NCI-H2227 (cell line): ENCODE results near the gene HINT3.
A peak's percentile ranks its signal among the peaks of the same experiment; 100 is the strongest.
"Not testable (repeated sequence)": the region's sequence is repeated elsewhere in the genome, so short reads cannot be mapped to it uniquely, and the experiment has no call there.

Source experiments
- DNase-seq: peaks from one replicate; lab custom pipeline; 2025; ENCODE audit not compliant: unreplicated experiment; lab: John Stamatoyannopoulos, UW

Gene HINT3

DNA sequence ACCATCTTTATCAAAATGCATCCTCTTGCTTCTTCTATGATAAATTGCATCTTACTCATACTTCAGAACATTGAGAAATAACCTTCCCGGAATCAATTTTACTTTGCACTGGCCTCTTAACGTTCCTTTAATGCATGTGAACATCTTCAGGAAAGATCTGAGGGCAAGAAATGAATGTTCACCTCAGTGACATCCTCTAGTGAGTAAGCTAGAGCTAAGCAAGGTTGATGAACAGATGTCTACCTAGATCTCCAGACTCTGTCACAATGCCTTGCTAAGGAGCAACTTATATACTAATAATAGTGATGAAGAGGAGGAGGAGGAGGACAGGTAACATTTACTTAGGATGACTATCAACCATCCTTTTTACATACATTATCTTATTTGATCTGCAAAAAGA, 16.8 kb upstream of the HINT3 start:
- DNase-seq, result no peak

- no peak for DNase-seq
Measured at GRCh38 chr6:125940247-125941041, 16.1 kb upstream of the HINT3 start.

DNA sequence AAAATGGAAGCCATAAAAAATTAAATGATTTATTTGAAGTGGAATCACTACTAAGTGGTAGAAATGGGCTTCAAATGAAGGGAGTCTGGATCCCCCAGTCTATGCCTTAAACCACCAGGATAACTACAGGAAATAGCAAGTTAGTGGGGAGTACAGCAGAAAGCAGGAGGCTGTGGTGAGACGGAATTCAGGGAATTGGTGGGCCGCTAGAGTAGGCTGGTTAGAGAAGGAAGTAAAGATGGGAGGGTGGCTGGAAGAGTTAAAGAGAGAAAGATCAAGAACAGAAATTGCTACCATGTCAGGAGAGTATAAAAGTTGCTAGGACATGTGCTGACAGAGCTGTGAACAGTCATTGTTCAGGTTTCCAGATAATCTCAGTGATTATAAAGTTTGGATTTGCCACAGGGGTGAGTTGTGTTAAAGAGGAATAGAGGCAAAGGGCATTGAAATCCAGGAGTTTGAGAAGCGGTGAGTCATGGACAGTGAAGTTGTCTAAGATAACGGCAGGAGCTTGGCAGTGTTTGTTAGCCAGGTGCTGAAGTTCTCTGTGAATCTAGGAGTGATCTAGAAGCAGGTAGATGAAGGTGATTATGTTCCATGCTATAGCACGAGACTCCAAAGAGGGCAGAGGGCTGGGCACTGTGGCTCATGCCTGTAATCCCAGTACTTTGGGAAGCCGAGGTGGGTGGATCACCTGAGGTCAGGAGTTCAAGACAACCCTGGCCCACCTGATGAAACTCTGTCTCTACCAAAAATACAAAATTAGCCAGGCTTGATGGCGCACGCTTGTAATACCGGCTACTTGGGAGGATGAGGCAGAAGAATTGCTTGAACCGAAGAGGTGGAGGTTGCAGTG, 13.7 kb upstream of the HINT3 start:
- DNase-seq, result no peak

- DNase-seq, result no peak
Measured at GRCh38 chr6:125943528-125944433, 12.8 kb upstream of the HINT3 start.

- DNase-seq, result no peak
Measured at GRCh38 chr6:125944434-125944816, 12.1 kb upstream of the HINT3 start.

DNA sequence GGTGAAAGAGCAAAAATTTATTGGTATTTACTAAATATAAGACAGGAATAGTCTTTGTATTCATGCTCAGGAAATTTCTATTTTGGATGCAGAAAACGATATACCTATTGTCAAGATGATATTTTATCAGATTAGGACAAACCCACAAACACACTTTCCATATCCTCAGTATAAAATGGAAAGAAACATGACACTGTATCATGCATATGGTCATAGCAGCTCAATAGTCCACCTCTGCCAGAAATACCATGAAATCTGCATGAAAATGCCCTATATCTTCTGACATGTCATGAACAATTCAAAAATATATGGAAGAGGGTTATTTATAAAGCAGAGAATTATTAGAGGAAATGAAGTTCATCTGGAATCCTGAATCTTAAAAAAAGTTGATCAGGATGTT, 11.7 kb upstream of the HINT3 start:
- DNase-seq, result no peak

GRCh38 chr6:125945378-125946141, 11.0 kb upstream of the HINT3 start:
- no peak for DNase-seq

DNA sequence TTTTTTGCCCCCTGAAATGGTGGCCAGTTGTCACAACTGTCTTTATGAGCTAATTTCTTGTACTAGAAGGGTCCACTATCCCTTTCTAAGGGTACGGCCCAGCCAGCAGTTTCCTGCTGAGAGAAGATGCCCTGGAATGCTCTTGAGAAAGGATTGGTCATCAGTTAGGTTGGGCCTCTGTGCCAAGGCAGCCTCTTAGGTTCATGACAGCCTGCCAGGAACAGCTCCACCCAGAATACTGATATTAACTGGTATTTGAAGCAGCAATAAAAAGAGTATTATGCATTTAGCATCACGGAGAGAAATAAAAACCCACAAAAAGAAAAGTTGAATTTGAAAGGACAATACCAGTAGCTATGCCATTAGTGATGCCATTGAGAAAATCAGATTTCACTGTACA, 9.0 kb upstream of the HINT3 start:
- no peak for DNase-seq

GRCh38 chr6:125948455-125948854, 8.1 kb upstream of the HINT3 start:
- no peak for DNase-seq

GRCh38 chr6:125949069-125949468, 7.5 kb upstream of the HINT3 start:
- no peak for DNase-seq

GRCh38 chr6:125950293-125950692, 6.3 kb upstream of the HINT3 start:
- no peak for DNase-seq

GRCh38 chr6:125950716-125951115, 5.9 kb upstream of the HINT3 start:
- DNase-seq, result not testable (repeated sequence)

DNA sequence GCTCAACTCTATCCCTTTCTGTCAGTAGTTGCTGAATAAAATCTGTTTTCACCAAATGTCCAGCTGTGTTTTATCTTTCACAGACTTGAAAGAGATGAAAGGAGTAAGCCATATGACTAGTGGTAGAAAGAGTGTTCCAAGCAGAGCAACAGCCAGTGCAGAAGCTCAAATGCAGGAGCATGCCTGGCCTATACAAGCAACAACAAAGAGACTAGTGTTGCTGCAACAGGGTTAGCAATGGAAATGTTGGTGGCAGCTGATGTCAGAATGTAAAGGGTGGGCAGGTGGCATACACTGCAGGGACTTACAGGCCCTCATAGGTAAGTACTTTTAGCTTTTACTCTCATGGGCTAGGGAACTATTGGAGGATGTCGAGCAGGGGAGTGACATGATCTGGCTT, 5.2 kb upstream of the HINT3 start:
- DNase-seq, result no peak

- no peak for DNase-seq
Measured at GRCh38 chr6:125952764-125953501, 3.6 kb upstream of the HINT3 start.

DNA sequence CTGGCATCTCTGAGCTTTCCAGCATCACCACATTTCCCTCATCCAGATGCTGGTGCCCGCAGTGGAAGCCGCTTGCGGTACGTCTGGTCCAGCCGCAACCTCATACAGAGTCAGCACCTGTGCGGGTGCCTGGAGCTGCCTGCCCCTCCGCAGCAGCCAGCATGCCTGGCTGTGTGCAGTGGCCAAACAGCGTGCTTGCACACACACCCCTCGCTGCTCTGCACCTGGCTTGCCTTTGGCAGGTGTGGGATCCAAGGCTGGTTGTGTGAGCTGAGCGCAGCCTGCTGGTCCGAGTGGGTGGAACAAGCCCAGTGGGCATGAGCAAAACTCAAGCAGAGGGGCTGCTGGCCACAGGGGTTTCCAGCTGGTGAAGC, 3.1 kb upstream of the HINT3 start:
- DNase-seq, result peak; percentile 19

DNA sequence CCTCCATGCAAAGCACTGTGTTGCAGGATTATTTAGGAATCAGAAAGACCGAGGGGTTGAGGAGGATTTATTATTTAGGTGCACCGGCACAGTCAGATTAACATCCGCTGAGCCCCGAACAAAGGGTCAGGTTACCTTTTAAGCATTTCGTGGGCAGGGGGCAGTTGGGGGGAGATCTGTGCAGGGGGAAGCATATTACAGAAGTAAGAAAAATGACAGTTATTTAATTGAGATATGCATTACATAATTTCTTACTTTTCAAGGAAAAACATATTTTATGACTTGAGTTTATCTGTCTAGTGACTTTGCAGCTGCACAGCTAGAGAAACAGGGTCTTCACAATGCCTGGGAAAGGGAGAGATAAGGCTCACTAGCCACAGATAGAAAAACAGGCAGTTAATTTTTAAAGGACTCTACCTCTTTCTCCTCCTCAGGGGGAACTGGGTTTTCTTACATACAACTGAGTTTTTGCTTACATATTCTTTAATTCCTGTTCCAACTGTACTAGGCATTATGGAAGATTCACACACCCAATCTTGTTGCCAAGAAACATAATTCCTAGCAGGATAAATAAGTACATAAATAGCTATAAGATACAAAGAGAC, 1.7 kb upstream of the HINT3 start:
- DNase-seq, result no peak

GRCh38 chr6:125955973-125956372, 597 bp upstream of the HINT3 start:
- DNase-seq, result no peak

- DNase-seq, result no peak
Measured at GRCh38 chr6:125957391-125957693, 772 bp downstream of the HINT3 start.

GRCh38 chr6:125957845-125958244, 1.3 kb downstream of the HINT3 start:
- peak; percentile 35 for DNase-seq

DNA sequence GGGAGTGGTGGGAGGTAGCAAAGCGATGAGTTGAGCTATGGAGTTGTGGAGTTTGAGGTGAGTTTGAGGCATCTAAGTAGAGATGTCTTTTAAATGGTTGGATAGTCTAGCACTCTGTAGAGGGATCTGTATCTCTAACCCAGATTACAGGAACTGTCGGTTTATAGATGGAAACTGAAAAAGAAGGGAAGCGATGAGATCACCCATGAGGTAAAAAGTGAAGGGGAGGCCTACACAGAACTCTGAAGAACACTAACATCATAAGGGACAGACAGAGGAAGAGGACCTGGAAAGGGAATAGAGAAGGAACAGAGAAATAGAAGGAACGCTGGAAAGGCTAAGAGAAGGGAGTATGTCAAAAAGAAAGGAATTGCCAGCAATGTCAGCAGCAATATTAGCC, 2.5 kb downstream of the HINT3 start:
- DNase-seq, result no peak
